Lung (tissue), 12 donors: Measurements from ENCODE around the gene INSM2. TPM values are rescaled to one million over a fixed set of nuclear protein-coding genes. Genes with fewer than 3 reads are reported as not detected.

Experiments
- ATAC-seq: fragments of 200-7000 bp; cut with Tn5 transposase; one replicate; pipeline ENCODE4 v1.9.1; 2020; ENCODE audit warnings: moderate number of reproducible peaks; ENCODE audit not compliant: insufficient read depth, low FRiP score
- DNase-seq, 3 donors: peaks; one replicate each; pipeline ENCODE4 v3.0.0-alpha.2; 2013 to 2017
- H3K27ac ChIP-seq, 2 donors: one replicate each; pipeline ENCODE4 v1.5.1; 2013; ENCODE audit warnings: mild to moderate bottlenecking in 2 of 2, moderate library complexity in 2 of 2, control low read depth in 1 of 2, inconsistent platforms in 1 of 2, low read depth in 1 of 2, low read length in 1 of 2
- H3K27me3 ChIP-seq, 3 donors: one replicate each; pipeline ENCODE4 v1.5.1; 2013; ENCODE audit warnings: low read length in 2 of 3; ENCODE audit not compliant: control insufficient read depth in 3 of 3, insufficient read depth in 3 of 3
- H3K36me3 ChIP-seq, 4 donors: one replicate each; pipeline ENCODE4 v1.5.1; 2013; ENCODE audit warnings: low read length in 4 of 4, mild to moderate bottlenecking in 1 of 4, moderate library complexity in 1 of 4; ENCODE audit not compliant: control insufficient read depth in 4 of 4, insufficient read depth in 4 of 4
- H3K4me1 ChIP-seq, 5 donors: one replicate each; pipeline ENCODE4 v1.5.1; 2013; ENCODE audit warnings: low read length in 5 of 5, mild to moderate bottlenecking in 2 of 5, moderate library complexity in 1 of 5; ENCODE audit not compliant: control insufficient read depth in 5 of 5, insufficient read depth in 5 of 5
- H3K4me3 ChIP-seq: one replicate; pipeline ENCODE4 v1.5.1; 2013; ENCODE audit warnings: mild to moderate bottlenecking, control low read depth, moderate library complexity
- H3K9ac ChIP-seq, 2 donors: one replicate each; pipeline ENCODE4 v1.5.1; 2013; ENCODE audit warnings: low read length in 2 of 2, control low read depth in 1 of 2; ENCODE audit not compliant: insufficient read depth in 1 of 2
- H3K9me3 ChIP-seq, 4 donors: one replicate each; pipeline ENCODE4 v1.5.1; 2013; ENCODE audit warnings: low read length in 3 of 4, mild to moderate bottlenecking in 1 of 4, moderate library complexity in 1 of 4; ENCODE audit not compliant: control insufficient read depth in 4 of 4, insufficient read depth in 3 of 4
- WGBS, 2 donors: extraction: QIAGEN DNeasy Blood & Tissue Kit; methylation state at CpG; one replicate each; pipeline ENCODE4 v1.1.7; 2013; 5-methylcytosine and 5-hydroxymethylcytosine counted together
- polyA plus RNA-seq, 2 donors: library from polyadenylated mRNA; stranded (reverse); fragments of 200-250 nt; gene quantifications; one replicate each; pipeline ENCODE4 v1.2.1, GENCODE V29; 2013
- total RNA-seq, 2 donors: library from RNA; depleted of rRNA in 1 of 2; stranded (reverse); fragments of >200 nt in 1 of 2; gene quantifications; one replicate each; pipeline ENCODE4 v1.2.1, GENCODE V29; 2014 to 2021
- TF ChIP-seq, protein P1 (sequence below): IDR thresholded peaks from 2 replicates; pipeline ENCODE4 v1.5.1; 2012; ENCODE audit warnings: mild to moderate bottlenecking; ENCODE audit errors: control extremely low read depth, extremely low read depth
- donor health status: control.
- donor health status: control.
- donor health status: Bipolar disorder and iron deficiency.
- donor health status: healthy.
- donor health status: DM: yes; HTN: yes; CAD: no.

Gene INSM2
- total and polyA plus RNA-seq, 4 donors, result 0.02 to 0.17 (median 0.07) TPM

DNA sequence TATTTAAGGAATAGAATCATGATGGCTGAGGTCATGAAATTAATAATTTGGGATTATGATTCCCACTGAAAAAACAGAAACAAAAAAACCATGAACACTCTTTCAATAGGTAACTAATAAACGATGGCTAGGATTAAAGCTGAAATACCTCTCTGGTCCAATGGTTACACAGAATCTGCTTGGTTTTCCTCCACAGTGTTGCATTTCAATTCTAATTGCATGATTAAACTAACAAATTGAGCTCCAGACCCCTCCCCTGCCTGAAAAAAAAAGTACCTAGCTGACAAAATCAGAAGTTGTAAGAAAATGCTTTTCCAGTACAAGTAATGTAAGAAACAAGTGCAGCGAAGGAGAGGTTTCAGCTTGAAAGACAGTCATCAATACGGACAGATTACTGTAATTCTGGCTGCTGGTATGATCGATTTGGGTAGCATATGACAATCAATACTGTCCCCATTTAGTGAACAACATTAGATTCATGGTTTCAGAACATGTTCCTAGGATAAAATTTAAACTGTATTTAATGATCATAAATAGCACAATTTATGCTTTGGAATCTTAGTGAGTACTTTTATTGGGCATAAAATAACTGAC lies 32.0 kb downstream of the INSM2 start:
- no peaks in the 10 kb centered on the region for H3K27me3 ChIP-seq
- H3K36me3 ChIP-seq, result peaks cover 0 to 9% (median 2%) of the 10 kb centered on the region in 4 donors
- no peak overlapping the region for H3K27ac ChIP-seq
- DNase-seq (no peak), ATAC-seq (no peak)
- TF ChIP-seq, protein P1, sequence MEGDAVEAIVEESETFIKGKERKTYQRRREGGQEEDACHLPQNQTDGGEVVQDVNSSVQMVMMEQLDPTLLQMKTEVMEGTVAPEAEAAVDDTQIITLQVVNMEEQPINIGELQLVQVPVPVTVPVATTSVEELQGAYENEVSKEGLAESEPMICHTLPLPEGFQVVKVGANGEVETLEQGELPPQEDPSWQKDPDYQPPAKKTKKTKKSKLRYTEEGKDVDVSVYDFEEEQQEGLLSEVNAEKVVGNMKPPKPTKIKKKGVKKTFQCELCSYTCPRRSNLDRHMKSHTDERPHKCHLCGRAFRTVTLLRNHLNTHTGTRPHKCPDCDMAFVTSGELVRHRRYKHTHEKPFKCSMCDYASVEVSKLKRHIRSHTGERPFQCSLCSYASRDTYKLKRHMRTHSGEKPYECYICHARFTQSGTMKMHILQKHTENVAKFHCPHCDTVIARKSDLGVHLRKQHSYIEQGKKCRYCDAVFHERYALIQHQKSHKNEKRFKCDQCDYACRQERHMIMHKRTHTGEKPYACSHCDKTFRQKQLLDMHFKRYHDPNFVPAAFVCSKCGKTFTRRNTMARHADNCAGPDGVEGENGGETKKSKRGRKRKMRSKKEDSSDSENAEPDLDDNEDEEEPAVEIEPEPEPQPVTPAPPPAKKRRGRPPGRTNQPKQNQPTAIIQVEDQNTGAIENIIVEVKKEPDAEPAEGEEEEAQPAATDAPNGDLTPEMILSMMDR, result no peak
- no peaks in the 10 kb centered on the region for H3K4me1 ChIP-seq
- no peaks in the 10 kb centered on the region for H3K9me3 ChIP-seq
- WGBS, 2 donors, result 95 to 98% methylated on average over 4 of the region's 4 CpGs
- H3K4me3 ChIP-seq, result no peak overlapping the region
- H3K9ac ChIP-seq, result no peak overlapping the region

GRCh38 chr14:35571598-35571997 lies 37.6 kb downstream of the INSM2 start:
- 96 to 99% methylated on average over 8 of the region's 8 CpGs for WGBS, 2 donors
- Histone ChIP-seq H3K9me3 (no peaks in the 10 kb centered on the region), H3K27me3 (no peaks in the 10 kb centered on the region), H3K4me3 (no peak overlapping the region), H3K27ac (no peak overlapping the region), H3K9ac (no peak overlapping the region), H3K36me3 (peaks cover 0 to 6% (median 4%) of the 10 kb centered on the region in 4 donors), H3K4me1 (peaks cover 0 to 2% (median 0%) of the 10 kb centered on the region in 5 donors)
- ATAC-seq (no peak), DNase-seq (no peak)
- TF ChIP-seq, protein P1, result no peak

DNA sequence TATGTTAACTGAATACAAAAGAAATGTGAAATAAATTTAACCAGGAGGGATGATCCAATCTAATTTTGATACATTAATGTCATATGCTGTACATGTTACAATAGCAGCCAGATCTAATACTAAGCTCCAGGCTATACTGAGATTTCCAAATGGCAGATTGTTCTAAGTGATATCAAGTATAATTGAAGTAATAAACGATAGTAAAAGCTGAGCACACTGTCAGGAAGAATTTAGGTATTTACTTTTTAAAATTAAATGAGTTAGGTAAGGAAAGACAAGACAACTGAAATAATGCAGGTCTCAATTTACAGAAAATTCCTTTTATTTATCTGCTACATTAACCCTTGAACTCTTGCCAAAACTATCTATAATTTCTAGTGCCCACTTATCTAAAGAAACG lies 39.9 kb downstream of the INSM2 start:
- DNase-seq (no peak), ATAC-seq (no peak)
- H3K4me3 ChIP-seq, result no peak overlapping the region
- no peak overlapping the region for H3K9ac ChIP-seq
- peaks cover 0 to 6% (median 4%) of the 10 kb centered on the region in 4 donors for H3K36me3 ChIP-seq
- WGBS, 2 donors, result 83 to 89% methylated on average over 2 of the region's 2 CpGs
- H3K27ac ChIP-seq, result no peak overlapping the region
- H3K9me3 ChIP-seq, result no peaks in the 10 kb centered on the region
- peaks cover 0 to 5% (median 0%) of the 10 kb centered on the region in 5 donors for H3K4me1 ChIP-seq
- no peaks in the 10 kb centered on the region for H3K27me3 ChIP-seq
- TF ChIP-seq, protein P1, result no peak

DNA sequence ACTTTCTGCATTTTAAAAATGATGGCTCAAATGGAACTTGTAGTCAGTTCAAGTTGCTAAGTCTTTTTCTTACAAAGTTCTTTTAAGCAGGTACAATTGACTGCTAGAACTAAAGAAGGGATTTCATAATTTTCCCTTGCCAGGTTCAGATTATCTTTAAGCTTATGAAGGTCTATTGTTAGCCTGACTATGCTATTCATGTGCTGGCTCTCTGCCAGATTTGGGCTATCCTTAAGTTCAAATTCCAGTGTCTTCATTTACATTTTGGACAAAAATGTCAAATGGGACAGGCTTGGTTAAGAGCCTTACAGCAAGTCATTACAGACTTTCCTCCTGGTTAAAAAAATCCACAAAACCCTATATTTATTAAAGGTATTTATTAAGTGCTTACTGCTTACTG lies 42.3 kb downstream of the INSM2 start:
- H3K4me1 ChIP-seq, result peaks cover 0 to 5% (median 0%) of the 10 kb centered on the region in 5 donors
- H3K9me3 ChIP-seq, result no peaks in the 10 kb centered on the region
- H3K27me3 ChIP-seq, result no peaks in the 10 kb centered on the region
- DNase-seq, result peak in 1 of 3 donors; percentile 10
- TF ChIP-seq, protein P1, result no peak
- no peak overlapping the region for H3K9ac ChIP-seq
- no peak for ATAC-seq
- H3K36me3 ChIP-seq, result peaks cover 0 to 4% (median 2%) of the 10 kb centered on the region in 4 donors
- no peak overlapping the region for H3K27ac ChIP-seq
- no peak overlapping the region for H3K4me3 ChIP-seq
